ENCODE data around the gene CCL11.

GRCh38 chr17:34255381-34255732, 30.2 kb upstream of the CCL11 start:
- TF ChIP-seq CTCF (conservative IDR thresholded peaks at IDR 0.05; ENCODE audit: low read length): no peak
- TF ChIP-seq EZH2phosphoT487 (IDR thresholded peaks at IDR 0.05; ENCODE audit: borderline replicate concordance, low read depth, low read length): no peak
